HL-60 (cell line): ENCODE measurements around the gene NUDT8.

ENCODE experiments used
- GABPA ChIP-seq: IDR thresholded peaks from 2 replicates; pipeline ENCODE4 v1.6.1; 2012; ENCODE audit warnings: low read depth
- POLR2AphosphoS5 ChIP-seq: IDR thresholded peaks from 2 replicates; pipeline ENCODE4 v1.6.1; 2012; ENCODE audit warnings: low read depth
- REST ChIP-seq: IDR thresholded peaks from 2 replicates; pipeline ENCODE4 v1.6.1; 2012; ENCODE audit warnings: low read depth; ENCODE audit not compliant: insufficient replicate concordance
- SPI1 ChIP-seq: IDR thresholded peaks from 2 replicates; pipeline ENCODE4 v1.6.1; 2012; ENCODE audit warnings: low read depth, mild to moderate bottlenecking, borderline replicate concordance
- TF ChIP-seq, protein P1 (sequence below): IDR thresholded peaks from one replicate; pipeline ENCODE4 v1.5.1; 2011; ENCODE audit warnings: low read length, control low read depth, inconsistent platforms; ENCODE audit not compliant: insufficient read depth

DNA sequence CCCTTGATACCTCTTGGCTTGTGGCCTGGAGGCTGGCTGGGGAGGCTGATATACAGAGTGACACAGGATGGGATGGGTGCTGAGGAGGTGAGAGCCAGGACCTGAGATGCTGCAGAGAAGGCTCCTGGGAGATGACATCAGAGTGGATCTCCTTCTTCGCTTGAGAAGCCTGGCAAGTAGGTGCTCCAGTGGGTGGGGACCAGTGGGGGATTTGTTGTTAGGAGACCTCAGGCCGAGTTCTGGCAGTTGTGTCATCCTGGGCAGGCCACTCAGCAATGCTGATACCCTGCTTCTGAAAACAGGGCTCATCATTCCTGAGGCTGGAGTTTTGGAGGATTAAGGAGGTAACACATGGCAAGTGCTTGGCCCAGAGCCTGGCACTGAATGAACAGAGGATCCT lies 24.9 kb downstream of the NUDT8 start:
- TF ChIP-seq, protein P1, sequence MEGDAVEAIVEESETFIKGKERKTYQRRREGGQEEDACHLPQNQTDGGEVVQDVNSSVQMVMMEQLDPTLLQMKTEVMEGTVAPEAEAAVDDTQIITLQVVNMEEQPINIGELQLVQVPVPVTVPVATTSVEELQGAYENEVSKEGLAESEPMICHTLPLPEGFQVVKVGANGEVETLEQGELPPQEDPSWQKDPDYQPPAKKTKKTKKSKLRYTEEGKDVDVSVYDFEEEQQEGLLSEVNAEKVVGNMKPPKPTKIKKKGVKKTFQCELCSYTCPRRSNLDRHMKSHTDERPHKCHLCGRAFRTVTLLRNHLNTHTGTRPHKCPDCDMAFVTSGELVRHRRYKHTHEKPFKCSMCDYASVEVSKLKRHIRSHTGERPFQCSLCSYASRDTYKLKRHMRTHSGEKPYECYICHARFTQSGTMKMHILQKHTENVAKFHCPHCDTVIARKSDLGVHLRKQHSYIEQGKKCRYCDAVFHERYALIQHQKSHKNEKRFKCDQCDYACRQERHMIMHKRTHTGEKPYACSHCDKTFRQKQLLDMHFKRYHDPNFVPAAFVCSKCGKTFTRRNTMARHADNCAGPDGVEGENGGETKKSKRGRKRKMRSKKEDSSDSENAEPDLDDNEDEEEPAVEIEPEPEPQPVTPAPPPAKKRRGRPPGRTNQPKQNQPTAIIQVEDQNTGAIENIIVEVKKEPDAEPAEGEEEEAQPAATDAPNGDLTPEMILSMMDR = no peak
- TF ChIP-seq POLR2AphosphoS5 (no peak), REST (no peak), GABPA (no peak), SPI1 (no peak)
